GM18517 (cell line): ENCODE data around the gene CBX2.

Source experiments
- ATAC-seq: cut with Tn5 transposase; IDR thresholded peaks from one replicate; pipeline ENCODE4 v1.9.1; 2021; ENCODE audit warnings: mild to moderate bottlenecking, moderate library complexity; ENCODE audit not compliant: unreplicated experiment

The CBX2 gene

GRCh38 chr17:79786930-79787643 lies 9.1 kb downstream of the CBX2 start:
- no peak for ATAC-seq

DNA sequence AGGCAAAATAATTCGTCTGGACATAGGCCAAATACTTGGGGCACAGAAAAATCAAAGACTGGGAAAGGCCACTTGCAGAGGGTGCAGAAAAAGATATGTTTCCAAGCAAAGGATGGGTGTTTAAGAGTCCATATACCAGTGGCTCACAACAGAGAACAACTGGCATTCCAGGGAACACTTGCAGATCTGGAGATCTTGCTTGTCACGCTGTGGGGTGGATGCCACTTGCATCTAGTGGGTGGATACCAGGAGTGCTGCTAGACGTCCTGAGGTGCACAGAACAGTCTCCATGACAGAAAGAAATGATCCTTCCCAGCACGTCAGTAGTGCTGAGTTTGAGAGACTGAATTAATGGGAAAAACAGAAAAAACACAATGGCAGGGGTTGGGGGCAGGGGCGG lies 10.5 kb downstream of the CBX2 start:
- ATAC-seq: no peak

DNA sequence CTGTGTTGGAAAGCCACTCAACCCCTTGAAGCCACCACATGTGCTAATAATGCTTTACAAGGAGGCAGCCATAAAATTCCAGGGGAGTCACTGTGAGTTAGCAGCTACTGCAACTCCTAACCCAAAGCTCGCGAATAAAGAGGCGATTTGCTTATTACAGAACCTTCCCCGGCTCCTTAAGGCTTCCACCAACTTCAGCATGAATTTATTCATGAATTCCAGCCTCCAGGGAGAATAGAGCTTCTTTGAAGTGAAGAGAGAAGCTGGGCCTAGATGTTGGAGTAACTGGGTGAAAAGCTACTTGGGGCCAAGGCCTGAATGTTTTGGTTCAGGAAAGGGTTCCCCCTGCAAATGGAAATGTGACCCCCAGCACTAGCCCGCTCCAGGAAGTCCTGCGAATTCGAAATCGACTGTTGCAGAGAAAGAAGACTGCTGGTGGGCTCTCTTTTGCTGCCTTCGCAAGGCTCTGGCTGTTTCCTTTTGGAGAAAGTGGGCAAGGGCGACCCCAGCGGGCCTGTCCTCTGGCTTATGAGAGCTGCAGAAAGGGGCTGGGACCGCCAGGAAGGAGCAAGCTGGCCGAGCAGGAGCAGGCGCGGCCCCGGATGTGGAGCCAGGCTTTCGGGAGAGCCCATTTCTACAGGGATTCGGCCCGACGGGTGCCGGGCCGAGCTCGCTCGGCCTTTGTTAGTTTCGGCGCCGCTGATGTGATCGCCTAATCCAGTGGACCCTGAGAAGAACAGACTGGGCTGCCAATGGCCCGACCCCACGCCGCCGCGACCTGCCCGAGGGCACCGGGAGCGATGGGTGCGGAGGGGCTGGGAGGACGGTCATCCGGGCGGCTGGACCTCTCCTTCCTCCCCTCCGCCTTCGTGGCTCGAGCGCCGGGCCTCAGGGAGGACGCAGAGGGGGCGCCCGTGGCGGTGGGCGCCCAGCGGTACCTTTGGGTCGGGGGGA lies 11.3 kb downstream of the CBX2 start:
- no peak for ATAC-seq

DNA sequence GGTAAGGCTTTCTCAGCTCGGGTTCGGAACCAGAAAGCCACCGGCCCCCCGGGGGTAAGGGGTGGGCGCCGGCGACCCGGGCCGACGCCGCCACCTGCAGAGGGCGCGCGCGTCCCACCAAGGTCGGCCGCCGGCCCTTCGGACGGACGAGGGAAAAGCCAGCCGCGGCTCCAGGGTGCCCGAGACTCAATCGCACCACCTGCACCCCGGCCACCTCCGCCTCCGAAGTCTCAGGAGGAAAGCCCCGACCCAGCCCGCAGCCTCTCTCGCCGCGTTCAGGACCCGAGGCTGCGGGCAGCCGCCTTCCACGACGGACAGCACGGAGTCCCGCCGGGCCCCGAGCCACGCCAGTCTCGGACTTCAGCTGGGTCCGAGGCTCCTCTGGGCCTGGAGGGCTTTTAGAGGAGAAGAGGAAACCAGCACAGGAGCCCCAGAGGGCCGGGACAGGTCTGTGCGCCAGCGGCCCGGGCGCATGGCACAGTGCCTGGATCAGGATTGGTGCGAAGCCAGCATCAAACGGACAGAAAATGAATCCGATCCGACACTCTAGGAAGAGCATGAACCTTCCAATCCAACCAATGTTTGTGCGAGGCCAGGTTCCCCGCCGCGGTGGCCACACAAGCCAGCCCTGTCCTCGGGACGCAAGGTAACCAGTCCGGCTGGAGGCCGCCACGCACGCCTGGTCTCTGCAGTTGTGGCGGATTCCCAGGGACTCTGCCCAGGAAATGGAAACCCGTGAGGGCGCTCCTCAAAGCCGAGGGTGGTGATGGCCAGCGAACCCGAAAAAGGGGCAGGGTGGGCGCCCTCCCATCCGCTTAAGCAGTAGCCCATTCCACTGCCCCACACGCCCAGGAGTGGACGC lies 12.2 kb downstream of the CBX2 start:
- ATAC-seq: no peak

GRCh38 chr17:79790805-79791734 lies 13.1 kb downstream of the CBX2 start:
- no peak for ATAC-seq

DNA sequence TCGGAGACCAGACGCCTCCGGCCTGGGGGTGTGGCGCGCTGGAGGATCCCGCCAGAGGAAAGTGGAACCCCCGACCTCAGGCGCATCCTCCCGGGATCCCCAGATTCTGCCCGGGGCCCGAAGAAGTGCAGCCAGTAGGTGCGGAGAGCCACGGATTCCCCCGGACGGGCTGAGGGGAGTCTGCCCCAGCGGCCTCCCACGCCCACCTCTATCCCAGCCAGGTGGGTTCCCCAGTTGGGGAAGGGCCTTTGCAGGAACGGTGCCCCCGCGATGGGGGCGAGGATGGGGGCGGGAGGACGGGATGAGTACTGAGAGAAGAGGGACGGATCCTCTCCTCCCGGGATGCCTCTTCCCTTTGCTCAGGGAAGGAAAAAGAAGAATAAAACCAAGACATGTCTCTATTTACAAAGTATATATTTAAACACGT lies 13.8 kb downstream of the CBX2 start:
- no peak for ATAC-seq

DNA sequence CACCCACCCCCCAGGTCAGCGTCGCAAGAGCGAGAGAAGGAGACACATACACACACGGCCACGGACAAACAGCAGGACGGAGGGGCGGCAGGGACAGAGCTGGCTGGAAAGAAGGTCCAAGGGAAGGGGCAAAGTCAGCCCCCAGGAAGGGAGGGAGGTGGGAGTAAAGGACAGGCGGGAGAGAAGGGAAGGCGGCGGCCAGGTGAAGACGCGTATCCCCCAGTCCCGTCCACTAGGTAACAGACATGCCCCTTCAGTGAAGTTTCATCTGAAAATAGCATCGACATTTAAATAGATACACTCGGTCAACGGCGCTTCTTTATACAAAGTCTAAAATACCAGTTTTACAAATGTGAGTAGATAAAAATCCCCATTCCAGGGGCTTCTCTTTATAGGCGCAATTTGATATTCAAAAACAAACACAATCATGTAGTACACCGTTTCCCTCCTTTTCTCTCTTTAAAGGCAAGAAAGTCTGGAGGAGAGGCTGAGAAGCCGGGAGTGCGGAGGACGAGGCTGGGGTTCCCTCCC lies 14.5 kb downstream of the CBX2 start:
- ATAC-seq: no peak

DNA sequence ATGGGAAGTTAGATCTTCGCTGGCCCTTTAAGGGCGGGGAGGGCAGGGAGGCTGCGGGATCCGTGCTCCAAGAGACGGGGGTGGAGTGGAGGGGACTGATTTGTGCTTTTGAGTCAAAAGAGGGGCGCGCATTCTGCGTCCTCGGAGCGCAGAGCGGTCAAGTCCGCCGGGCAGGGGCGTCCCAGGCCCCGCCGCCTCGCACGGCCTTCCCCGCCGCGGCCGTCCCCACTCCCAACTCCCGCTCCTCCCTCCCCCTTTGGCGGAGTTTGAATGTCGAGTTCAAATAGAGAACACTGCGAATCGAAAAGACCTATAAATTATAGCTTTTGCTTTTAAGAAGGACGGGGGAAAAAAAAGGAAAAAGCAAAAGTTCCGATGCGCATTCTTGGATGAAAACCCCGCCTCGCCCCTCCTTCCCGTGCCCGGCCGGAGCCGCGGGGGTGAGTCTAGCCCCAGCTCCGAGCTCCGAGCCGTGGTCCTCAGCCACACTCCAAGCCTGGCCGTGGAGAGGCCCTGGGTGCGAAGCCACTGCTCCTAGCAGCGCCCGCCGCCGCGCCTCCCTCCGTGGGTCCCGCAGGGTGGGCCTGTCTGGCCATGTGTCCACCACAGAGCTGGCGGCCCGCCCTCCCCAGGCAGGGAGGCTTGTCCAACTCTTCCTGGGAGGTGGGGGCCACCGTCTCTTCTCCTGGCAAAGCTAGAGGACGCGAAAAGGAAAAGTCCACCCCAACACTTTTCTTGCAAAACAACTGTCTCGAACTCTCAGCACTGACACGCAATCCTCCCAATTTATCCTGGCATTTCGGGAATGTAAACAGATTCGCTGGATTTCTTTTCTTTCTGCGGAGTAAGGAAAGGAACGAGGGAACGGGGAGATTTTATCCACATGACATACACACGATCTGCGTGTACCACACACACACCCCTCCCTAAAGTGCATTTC lies 15.3 kb downstream of the CBX2 start:
- no peak for ATAC-seq

DNA sequence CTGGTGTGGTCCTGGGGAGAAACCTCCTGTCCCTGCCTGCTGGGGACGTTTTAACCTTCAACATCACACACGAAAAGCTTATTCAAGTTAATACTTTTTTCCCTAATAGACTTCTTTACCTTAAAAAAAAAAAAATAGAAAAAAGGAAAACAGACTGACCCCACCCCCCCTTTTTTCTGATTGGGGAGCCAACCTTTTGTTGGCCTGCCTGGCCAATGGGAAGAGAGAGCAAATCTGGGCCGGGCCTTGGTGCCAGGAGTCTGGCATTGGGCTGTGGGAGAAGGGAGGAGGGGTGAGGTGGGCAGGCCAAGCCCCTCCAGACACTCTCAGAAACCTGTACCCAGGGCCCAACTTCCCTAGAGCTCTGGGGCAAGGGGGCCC lies 16.0 kb downstream of the CBX2 start:
- ATAC-seq: no peak

- no peak for ATAC-seq
Observed at GRCh38 chr17:79794659-79795511, 16.9 kb downstream of the CBX2 start.

DNA sequence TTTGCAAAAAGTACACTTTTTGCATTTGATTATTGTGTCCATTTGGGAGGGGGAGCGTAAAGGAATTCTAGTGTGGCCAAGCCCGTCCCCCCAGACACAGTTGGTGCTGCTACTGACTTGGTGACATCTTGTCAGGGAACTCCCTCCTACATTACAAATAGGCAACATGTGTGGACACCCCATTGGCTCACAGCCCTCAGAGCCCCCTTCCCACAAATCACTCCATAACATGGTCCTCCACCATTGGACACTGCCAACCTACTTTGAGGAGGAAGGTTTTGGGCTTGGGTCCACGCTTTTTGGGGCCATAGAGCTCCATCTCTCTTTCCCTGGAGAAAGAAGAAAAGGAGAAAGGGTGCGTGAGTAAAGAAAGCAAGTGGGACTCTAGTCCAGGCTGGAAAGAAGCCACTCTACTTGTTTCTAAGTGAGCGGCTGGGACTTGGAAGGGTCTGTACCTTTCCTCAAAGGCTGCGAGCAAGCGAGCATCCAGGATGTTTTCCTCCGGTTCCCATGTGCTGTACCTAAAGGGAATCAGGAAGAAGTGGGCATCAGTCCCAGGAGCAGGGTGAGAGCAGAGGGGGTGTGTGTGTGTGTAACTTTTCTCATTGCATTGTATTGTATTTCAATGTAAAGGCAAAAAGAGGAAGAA lies 18.0 kb downstream of the CBX2 start:
- ATAC-seq: no peak

DNA sequence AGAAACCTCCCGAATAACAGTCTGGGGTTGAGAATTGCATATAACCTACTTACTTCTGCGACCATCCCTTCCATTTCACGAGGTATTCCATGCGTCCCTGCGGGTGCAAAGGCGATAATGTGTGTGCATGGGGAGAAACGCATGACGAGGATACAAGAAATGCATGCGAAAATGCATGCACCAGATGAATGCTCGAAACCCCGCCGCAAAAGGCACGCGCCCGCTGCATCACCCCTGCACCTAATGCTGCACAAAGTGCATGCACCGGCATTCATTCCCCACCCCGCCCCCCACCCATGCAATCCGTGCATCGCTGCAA lies 18.5 kb downstream of the CBX2 start:
- no peak for ATAC-seq

DNA sequence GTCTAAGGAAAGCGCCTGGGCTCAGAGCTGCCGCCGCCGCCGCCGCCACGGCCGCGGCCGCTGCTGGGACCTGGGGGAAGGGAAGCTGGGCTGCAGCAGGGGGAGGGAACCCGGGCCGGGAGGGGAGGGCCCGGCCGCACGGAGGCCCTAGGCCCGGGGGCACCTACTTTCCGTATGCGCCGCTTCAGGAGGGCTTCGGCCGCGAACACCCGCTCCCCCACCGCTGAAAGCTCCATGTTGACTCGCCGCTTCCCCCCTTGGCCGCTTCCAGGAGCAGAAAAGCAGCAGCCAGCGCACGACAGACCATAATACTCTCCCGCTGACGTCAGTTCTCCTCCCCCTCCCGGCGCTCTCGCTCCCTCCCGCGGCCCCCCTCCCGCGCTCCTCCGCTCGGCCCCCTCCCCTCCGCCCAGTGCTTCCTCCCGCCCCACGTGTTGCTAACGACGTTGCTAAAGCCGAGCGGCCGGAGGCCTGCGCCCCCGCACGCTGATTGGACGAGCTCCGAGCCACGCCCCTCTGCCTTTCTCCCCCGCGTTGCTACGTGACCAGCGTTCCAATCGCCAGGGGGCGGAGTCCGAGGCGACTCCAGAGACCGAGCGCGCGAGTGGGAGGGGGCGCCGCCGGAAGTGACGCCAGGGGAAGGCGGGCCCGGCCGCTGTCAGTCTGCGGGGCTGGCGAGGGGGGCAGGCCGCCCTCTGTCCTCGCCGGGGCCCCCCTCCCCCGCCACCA lies 19.0 kb downstream of the CBX2 start, which contains the start of gene CBX8:
Gene CBX8 (minus strand): TSS at position 315 of the 729 bp plus-strand sequence. CDS start 79 bp downstream, at position 236.
- peak; percentile 86 for ATAC-seq

DNA sequence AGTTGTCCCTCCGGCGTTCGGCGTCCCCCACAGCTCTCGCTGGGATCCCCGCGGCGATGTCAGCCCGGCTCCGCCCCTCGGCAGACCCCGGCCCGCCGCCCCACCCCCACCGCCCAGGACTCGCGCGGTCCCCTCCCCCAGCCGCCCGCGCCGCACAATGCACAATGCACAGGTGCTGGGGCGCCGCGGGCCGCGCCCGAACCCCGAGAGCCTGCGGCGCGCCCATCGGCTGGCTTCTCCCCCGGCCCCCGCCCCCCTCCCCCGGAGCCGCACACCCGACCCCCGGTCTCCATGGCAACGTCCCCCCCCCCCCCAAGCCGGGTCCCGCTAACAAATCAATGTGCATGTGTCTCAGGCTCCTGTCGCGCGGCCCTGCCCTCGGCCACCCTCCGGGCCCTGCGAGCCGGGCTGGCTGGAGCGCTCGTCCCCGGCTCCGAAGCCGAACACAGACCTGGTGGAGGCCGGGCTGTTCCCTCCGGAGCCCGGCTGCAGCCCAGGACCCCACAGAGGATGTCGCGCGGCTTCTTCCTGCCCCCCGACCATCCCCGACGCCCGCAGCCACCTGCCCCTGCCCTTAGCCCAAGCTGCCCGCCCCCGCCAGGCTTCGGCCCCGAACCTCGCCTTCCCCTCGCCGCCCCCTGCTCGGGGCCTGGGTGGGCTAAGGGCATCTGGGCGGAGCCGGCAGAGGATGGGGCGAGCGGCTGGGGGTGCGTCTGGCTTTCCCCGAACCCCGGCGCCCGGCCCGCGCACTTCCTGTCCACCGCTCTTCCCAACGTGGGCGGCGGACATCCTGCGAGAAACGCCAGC lies 19.7 kb downstream of the CBX2 start:
- ATAC-seq: peak; percentile 16

DNA sequence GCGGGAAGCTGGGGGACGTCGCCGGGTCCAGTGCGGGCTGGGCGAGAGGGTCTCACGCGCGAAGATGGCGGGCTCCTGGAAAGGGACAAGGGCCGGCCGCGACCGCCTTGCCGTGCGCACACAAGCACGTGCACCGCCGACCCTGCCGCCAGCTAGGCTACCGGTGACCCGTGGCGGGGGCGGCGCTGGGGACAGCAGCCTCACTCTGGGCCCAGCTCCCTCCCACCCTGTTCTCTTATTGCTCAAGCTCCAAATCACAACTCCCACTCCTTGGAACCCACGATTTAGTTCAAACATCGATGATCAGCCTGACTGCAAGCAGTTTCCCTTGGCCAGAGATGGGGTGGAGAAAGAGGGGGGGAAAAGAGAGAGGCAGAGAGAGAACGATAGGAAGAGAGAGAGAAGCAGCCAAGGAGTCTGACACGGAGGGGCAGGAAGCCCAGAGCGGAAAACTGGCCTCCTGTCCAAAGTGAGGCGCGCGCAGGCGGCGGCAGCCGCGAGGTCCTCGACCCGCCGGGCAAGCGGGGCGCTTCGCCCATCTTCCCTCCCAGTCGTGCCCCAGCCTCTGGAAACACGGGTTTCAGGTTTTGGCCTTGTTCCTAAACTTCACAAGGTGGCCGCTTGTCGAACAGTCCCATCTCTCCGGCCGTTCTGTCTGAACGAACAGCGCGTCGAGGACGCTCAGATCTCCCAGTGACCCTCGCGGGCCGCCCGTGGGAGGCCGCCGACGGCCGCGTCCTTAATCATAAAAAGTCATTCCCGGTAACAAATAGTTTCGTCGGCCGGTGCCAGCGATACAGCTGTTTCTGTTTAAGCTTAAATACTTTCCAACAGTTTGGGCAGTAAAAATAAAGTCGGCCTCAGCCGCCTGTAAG lies 20.6 kb downstream of the CBX2 start:
- ATAC-seq: no peak
